Stomach (tissue), 4 donors: ENCODE results near the gene VPS51.

Source experiments
- CTCF ChIP-seq, 7 experiments: fragments of 450-650 bp in 4 of 7; fragments of 200-600 bp in 3 of 7; sonication (generic) in 3 of 7; IDR thresholded peaks; one replicate each; pipeline ENCODE4 v1.5.1; 2016 to 2019; ENCODE audit warnings: antibody characterized with exemption in 7 of 7, control low read depth in 2 of 7, mild to moderate bottlenecking in 1 of 7
- EP300 ChIP-seq: sonication (generic); formaldehyde crosslinking; IDR thresholded peaks from one replicate; pipeline ENCODE4 v1.6.1; 2017; ENCODE audit warnings: antibody characterized with exemption
- POLR2A ChIP-seq, 4 donors: fragments of 450-650 bp; IDR thresholded peaks; one replicate each; pipeline ENCODE4 v1.6.1; 2016; ENCODE audit warnings: antibody characterized with exemption in 4 of 4, control low read depth in 2 of 4, mild to moderate bottlenecking in 1 of 4, moderate library complexity in 1 of 4
- POLR2AphosphoS5 ChIP-seq, 3 donors: sonication (generic); formaldehyde crosslinking; IDR thresholded peaks; one replicate each; pipeline ENCODE4 v1.6.1; 2016; ENCODE audit warnings: antibody characterized with exemption in 3 of 3

GRCh38 chr11:65127473-65128181, 31.6 kb downstream of the VPS51 start:
- TF ChIP-seq EP300 (no peak), CTCF (IDR thresholded peaks at IDR 0.05) (no peak), POLR2A (IDR thresholded peaks at IDR 0.05) (no peak), POLR2AphosphoS5 (IDR thresholded peaks at IDR 0.05) (no peak)
